Loucy (cell line): Measurements from ENCODE around the gene MFGE8.

ENCODE experiments used
- H2AFZ ChIP-seq: fragments of 200-600 bp; sonication (generic); 2 replicates; pipeline ENCODE4 v1.6.0; 2016; ENCODE audit warnings: antibody characterized with exemption, mild to moderate bottlenecking, low read length, moderate library complexity
- H3F3A ChIP-seq: fragments of 200-600 bp; 2 replicates; pipeline ENCODE4 v1.6.0; 2016; ENCODE audit warnings: antibody characterized with exemption, low read depth, mild to moderate bottlenecking
- H3K27me3 ChIP-seq: fragments of 200-600 bp; sonication (generic); 2 replicates; pipeline ENCODE4 v1.6.1; 2014; ENCODE audit warnings: low read length, mild to moderate bottlenecking; ENCODE audit not compliant: insufficient read depth, poor library complexity, severe bottlenecking
- H3K36me3 ChIP-seq: fragments of 200-600 bp; sonication (generic); 2 replicates; pipeline ENCODE4 v1.6.1; 2016; ENCODE audit warnings: low read length; ENCODE audit not compliant: insufficient read depth
- H3K4me1 ChIP-seq: fragments of 200-600 bp; sonication (generic); 2 replicates; pipeline ENCODE4 v1.5.1; 2014; ENCODE audit warnings: low read length, mild to moderate bottlenecking; ENCODE audit not compliant: insufficient read depth, poor library complexity, severe bottlenecking
- H3K4me2 ChIP-seq: fragments of 200-600 bp; sonication (generic); 2 replicates; pipeline ENCODE4 v1.6.0; 2014; ENCODE audit warnings: antibody characterized with exemption, low read length, low read depth, mild to moderate bottlenecking; ENCODE audit not compliant: poor library complexity, severe bottlenecking
- H3K4me3 ChIP-seq: fragments of 200-600 bp; sonication (generic); 2 replicates; pipeline ENCODE4 v1.5.1; 2014; ENCODE audit warnings: low read length, mild to moderate bottlenecking, mixed read lengths; ENCODE audit not compliant: poor library complexity, severe bottlenecking
- H3K79me2 ChIP-seq: fragments of 200-600 bp; sonication (generic); 2 replicates; pipeline ENCODE4 v1.6.1; 2014; ENCODE audit warnings: low read length; ENCODE audit not compliant: insufficient read depth
- H3K9ac ChIP-seq: fragments of 200-600 bp; sonication (generic); 2 replicates; pipeline ENCODE4 v1.6.0; 2014; ENCODE audit warnings: mild to moderate bottlenecking, low read depth, low read length, moderate library complexity; ENCODE audit not compliant: poor library complexity, severe bottlenecking
- H3K9me2 ChIP-seq: fragments of 200-600 bp; sonication (generic); replicated peaks from 2 replicates; pipeline ENCODE4 v1.6.1; 2016; ENCODE audit warnings: low read depth, low read length, mixed read lengths
- H3K9me3 ChIP-seq: fragments of 200-600 bp; sonication (generic); 2 replicates; pipeline ENCODE4 v1.6.1; 2014; ENCODE audit warnings: mild to moderate bottlenecking, antibody characterized with exemption, low read length, low read depth; ENCODE audit not compliant: insufficient read depth
- H4K20me1 ChIP-seq: fragments of 200-600 bp; sonication (generic); 2 replicates; pipeline ENCODE4 v1.6.0; 2014; ENCODE audit warnings: antibody characterized with exemption, low read length, mild to moderate bottlenecking; ENCODE audit not compliant: insufficient read depth, poor library complexity, severe bottlenecking
- CTCF ChIP-seq: fragments of 200-600 bp; sonication (generic); conservative IDR thresholded peaks from 2 replicates; pipeline ENCODE4 v1.5.1; 2014; ENCODE audit warnings: mild to moderate bottlenecking, antibody characterized with exemption, low read length
- EZH2phosphoT487 ChIP-seq: fragments of 200-600 bp; IDR thresholded peaks from 2 replicates; pipeline ENCODE4 v1.6.1; 2018; ENCODE audit warnings: antibody characterized with exemption, mild to moderate bottlenecking, moderate library complexity, borderline replicate concordance

MFGE8 gene

DNA sequence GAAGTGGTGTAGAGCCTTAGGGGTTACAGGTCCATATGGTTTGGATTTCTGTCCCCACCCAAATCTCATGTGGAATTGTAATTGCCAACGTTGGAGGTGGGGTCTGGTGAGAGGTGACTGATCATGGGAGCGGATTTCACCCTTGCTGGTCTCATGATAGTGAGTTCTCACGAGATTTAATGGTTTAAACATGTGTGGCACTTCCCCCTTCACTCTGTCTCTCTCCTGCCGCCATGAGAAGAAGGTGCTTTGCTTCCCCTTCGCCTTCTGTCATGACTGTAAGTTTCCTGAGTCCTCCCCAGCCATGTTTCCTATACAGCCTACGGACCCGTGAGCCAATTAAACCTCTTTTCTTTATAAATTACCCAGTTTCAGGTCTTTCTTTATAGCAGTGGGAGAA lies 43.1 kb upstream of the MFGE8 start:
- TF ChIP-seq EZH2phosphoT487 (no peak), CTCF (no peak)
- Histone ChIP-seq H3K9me2 (no peaks in the 10 kb centered on the region), H3K9me3 (no peaks in the 10 kb centered on the region), H3K79me2 (no peaks in the 10 kb centered on the region), H2AFZ (no peak overlapping the region), H3K9ac (no peak overlapping the region), H3K27me3 (no peaks in the 10 kb centered on the region), H3K36me3 (no peaks in the 10 kb centered on the region), H4K20me1 (no peaks in the 10 kb centered on the region), H3K4me3 (no peak overlapping the region), H3K4me2 (no peak overlapping the region), H3F3A (no peaks in the 10 kb centered on the region), H3K4me1 (peaks cover 8% of the 10 kb centered on the region)

DNA sequence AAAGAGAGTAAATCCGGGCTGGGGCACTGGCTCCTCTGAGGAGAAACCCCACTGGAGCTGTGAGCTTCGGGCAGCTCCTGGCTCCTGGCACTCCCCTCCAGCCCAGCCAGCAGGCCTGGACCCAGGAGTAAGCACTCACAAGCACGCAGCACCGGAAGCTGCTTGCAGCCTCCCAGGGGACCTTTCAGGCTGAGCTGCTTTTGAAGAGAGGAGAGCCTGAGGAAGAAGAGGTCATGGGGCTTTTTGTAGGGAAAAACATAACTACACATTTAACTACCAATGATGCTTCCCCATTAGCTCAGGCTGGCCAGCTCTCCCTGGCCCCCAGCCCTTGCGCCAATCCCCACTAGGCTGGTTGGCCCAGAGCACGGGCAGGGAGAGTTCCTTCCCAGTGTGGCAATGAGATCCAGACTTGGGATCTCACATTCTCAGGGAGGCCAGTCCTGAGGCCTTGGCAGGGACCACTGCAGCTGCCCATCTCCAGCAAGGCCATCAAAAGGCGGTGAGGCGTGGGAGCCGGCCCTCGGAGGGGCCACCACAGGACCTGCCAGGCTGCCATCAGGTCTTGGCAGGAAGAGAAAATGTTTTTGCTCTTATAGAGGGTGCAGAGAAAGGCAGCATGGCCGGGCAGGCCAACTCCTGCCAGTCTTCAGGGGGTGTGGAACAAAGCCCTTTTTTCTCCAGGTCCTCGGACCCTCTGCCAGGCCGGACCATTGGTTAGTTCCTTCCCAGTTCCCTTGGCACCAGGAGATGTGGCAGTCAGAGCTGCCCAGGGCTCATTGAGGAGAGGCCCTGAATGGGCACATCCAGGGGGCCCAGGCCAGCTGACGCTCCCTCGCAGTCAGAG lies 41.5 kb upstream of the MFGE8 start:
- TF ChIP-seq CTCF (no peak), EZH2phosphoT487 (no peak)
- Histone ChIP-seq H3K79me2 (no peaks in the 10 kb centered on the region), H3F3A (no peaks in the 10 kb centered on the region), H3K4me2 (peak overlapping the region; percentile 43), H4K20me1 (no peaks in the 10 kb centered on the region), H3K9me2 (no peaks in the 10 kb centered on the region), H3K4me1 (peaks cover 8% of the 10 kb centered on the region), H3K36me3 (no peaks in the 10 kb centered on the region), H3K9ac (no peak overlapping the region), H3K27me3 (no peaks in the 10 kb centered on the region), H2AFZ (peak overlapping the region; percentile 84), H3K4me3 (no peak overlapping the region), H3K9me3 (no peaks in the 10 kb centered on the region)

DNA sequence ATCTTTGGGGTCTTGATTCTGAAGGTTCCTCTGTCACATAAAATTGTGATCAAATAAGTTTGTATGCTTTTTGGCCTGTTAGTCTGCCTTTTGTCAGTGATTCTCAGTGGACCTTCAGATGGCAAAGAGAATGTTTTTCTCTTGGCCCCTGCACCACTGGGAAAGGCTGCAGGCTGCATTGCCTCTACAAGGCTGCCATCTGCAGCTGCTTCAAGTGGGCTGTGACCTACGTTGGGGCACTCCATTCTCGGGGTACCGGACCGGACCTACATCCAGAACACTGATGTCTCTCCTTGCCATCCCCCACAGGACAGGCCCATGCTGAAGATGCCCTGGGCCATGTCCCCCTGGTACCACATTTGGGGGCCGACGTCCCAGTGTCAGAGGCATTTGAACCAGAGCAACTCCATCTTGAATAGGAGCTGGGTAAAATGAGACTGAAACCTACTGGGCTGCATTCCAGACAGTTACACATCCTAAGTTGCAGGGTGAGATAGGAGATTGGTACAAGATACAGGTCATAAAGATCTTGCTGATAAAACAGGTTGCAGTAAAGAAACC lies 37.5 kb upstream of the MFGE8 start:
- no peak overlapping the region for H3K9ac ChIP-seq
- H3K4me3 ChIP-seq = no peak overlapping the region
- H3K36me3 ChIP-seq = no peaks in the 10 kb centered on the region
- H3K9me2 ChIP-seq = no peaks in the 10 kb centered on the region
- no peak for TF ChIP-seq CTCF
- no peak for TF ChIP-seq EZH2phosphoT487
- H3K27me3 ChIP-seq = no peaks in the 10 kb centered on the region
- H3K9me3 ChIP-seq = no peaks in the 10 kb centered on the region
- H3K79me2 ChIP-seq = no peaks in the 10 kb centered on the region
- H2AFZ ChIP-seq = no peak overlapping the region
- H3K4me1 ChIP-seq = peaks cover 8% of the 10 kb centered on the region
- no peaks in the 10 kb centered on the region for H4K20me1 ChIP-seq
- H3F3A ChIP-seq = no peaks in the 10 kb centered on the region
- no peak overlapping the region for H3K4me2 ChIP-seq
